Thoracic aorta (tissue), 2 donors: ENCODE data around the gene CDADC1. TPM values are rescaled to one million over a fixed set of nuclear protein-coding genes. Genes with fewer than 3 reads are reported as not detected.

Source experiments
- ATAC-seq: fragments of 150-250 bp; one replicate; pipeline ENCODE4 v1.8.0; 2017; ENCODE audit warnings: low read depth; ENCODE audit not compliant: insufficient number of reproducible peaks, low FRiP score
- DNase-seq: peaks from one replicate; pipeline ENCODE4 v3.0.0-alpha.2; 2020; ENCODE audit warnings: low spot score
- H3K27ac ChIP-seq, 2 donors: fragments of 200-600 bp; sonication (generic); 1 replicate in 1 of 2; 2 replicates in 1 of 2; pipeline ENCODE4 v1.5.1; 2016; ENCODE audit warnings: mild to moderate bottlenecking in 2 of 2, moderate library complexity in 2 of 2
- H3K27me3 ChIP-seq: fragments of 200-600 bp; sonication (generic); replicated peaks from 2 replicates; pipeline ENCODE4 v1.6.0; 2016; ENCODE audit warnings: mild to moderate bottlenecking; ENCODE audit not compliant: insufficient read depth
- H3K36me3 ChIP-seq: fragments of 200-600 bp; sonication (generic); one replicate; pipeline ENCODE4 v1.5.1; 2016
- H3K4me1 ChIP-seq, 2 donors: fragments of 200-600 bp; sonication (generic); 1 replicate in 1 of 2; 2 replicates in 1 of 2; pipeline versions ENCODE4 v1.5.1 to v1.6.0; 2016; ENCODE audit warnings: low read depth in 2 of 2, mild to moderate bottlenecking in 1 of 2; ENCODE audit not compliant: control insufficient read depth in 1 of 2
- H3K4me3 ChIP-seq: fragments of 200-600 bp; sonication (generic); 2 replicates; pipeline ENCODE4 v1.5.1; 2016; ENCODE audit warnings: mild to moderate bottlenecking
- H3K9me3 ChIP-seq: fragments of 200-600 bp; sonication (generic); 2 replicates; pipeline ENCODE4 v1.5.1; 2016
- total RNA-seq, 2 donors: library from RNA; depleted of rRNA; stranded (reverse); fragments of >200 nt; gene quantifications; one replicate each; pipeline versions ENCODE4 v1.1.0 to v1.2.3, GENCODE V29; 2016
- TF ChIP-seq, protein P1 (sequence below): fragments of 200-600 bp; sonication (generic); IDR thresholded peaks from one replicate; pipeline ENCODE4 v1.5.1; 2019; ENCODE audit warnings: antibody characterized with exemption

The CDADC1 gene
- total RNA-seq, 2 donors from 2014 or later = 12.8 to 18.5 TPM

DNA sequence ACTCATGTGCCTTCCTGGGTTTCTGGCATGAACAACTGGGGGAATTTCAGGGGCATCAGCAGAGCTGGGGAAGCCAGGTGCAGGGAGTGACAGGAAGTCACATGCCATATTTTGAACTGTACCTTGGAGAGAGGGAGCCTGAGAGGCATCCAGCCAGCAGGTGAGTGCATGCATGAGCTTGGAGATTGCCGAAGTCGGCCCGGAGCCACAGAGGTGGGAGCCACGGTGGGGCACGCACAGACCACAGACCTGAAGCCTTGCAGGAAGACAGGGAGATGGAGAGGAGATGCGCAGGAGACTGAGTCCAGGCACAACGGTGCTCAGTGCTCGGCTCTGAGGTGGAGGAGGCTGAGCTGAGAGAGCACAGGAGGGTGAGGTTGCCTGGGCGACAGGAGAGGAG is 55.1 kb downstream of the CDADC1 start:
- no peak overlapping the region for H3K4me3 ChIP-seq
- H3K36me3 ChIP-seq = no peaks in the 10 kb centered on the region
- H3K27ac ChIP-seq = no peak overlapping the region
- no peak for DNase-seq
- TF ChIP-seq, protein P1, sequence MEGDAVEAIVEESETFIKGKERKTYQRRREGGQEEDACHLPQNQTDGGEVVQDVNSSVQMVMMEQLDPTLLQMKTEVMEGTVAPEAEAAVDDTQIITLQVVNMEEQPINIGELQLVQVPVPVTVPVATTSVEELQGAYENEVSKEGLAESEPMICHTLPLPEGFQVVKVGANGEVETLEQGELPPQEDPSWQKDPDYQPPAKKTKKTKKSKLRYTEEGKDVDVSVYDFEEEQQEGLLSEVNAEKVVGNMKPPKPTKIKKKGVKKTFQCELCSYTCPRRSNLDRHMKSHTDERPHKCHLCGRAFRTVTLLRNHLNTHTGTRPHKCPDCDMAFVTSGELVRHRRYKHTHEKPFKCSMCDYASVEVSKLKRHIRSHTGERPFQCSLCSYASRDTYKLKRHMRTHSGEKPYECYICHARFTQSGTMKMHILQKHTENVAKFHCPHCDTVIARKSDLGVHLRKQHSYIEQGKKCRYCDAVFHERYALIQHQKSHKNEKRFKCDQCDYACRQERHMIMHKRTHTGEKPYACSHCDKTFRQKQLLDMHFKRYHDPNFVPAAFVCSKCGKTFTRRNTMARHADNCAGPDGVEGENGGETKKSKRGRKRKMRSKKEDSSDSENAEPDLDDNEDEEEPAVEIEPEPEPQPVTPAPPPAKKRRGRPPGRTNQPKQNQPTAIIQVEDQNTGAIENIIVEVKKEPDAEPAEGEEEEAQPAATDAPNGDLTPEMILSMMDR = no peak
- peaks cover 8 to 10% of the 10 kb centered on the region in 2 donors for H3K4me1 ChIP-seq
- no peak for ATAC-seq
- H3K9me3 ChIP-seq = no peaks in the 10 kb centered on the region
- H3K27me3 ChIP-seq = no peaks in the 10 kb centered on the region

DNA sequence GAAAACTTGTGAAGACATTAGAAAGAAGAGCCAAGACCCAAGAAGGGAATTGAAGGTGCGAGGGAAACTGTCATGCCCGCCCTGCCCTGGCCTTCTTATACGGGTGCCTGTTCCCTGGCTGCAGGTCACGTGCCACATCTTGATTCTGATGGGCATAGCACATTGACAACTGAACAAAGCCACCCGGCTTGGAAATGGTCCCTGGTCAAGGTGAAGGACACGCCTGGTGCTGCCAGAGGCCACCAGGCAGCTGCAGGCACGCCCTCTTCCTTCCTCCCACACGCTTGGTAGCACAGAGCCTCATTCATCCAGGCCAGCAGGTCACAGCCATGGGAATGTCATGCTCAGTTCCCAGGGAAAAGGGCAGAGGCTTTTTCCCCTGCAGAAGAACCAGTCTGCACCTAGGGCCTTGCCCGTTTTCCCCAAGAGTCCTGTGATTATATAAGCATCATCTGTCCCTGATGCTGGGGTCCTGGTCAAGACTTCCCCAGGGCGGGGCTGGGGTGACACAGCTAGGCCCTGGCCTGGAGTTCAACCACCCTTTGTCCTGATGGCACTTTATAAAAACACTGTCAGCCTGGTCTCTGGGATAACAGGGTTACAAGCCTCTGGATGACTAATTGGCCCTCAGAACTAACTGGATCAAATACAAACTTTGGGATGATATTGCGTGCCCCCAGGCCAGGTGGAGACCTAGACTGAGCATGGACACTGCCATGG is 56.0 kb downstream of the CDADC1 start:
- ATAC-seq = no peak
- TF ChIP-seq, protein P1 = no peak
- no peak for DNase-seq

DNA sequence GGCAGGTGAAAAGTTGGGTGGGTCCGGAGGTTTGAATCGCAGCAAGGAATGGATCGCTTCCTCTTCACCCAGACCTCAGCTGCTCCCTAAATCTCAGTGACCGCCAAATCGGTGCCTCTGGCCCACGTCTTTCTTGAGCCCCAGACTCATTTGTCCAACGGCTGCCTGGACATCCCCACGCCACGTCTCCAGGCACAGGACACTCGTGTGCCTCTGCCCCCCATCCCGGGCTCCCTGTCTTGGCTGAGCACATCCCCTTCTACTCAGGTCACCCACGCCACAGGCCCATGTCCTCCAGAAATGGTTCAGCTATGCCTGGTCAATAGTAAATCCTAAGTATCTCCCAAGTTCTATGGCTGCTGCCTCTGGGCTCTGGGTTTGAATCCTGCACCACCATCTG is 56.6 kb downstream of the CDADC1 start:
- Histone ChIP-seq H3K27ac (no peak overlapping the region), H3K4me1 (peaks cover 21% of the 10 kb centered on the region in 2 donors)

More for the DNA sequence above, 56.0 kb downstream of the CDADC1 start:
- Histone ChIP-seq H3K4me3 (no peak overlapping the region), H3K27me3 (no peaks in the 10 kb centered on the region), H3K27ac (no peak overlapping the region), H3K4me1 (peaks cover 15 to 16% of the 10 kb centered on the region in 2 donors), H3K36me3 (no peaks in the 10 kb centered on the region), H3K9me3 (no peaks in the 10 kb centered on the region)

DNA sequence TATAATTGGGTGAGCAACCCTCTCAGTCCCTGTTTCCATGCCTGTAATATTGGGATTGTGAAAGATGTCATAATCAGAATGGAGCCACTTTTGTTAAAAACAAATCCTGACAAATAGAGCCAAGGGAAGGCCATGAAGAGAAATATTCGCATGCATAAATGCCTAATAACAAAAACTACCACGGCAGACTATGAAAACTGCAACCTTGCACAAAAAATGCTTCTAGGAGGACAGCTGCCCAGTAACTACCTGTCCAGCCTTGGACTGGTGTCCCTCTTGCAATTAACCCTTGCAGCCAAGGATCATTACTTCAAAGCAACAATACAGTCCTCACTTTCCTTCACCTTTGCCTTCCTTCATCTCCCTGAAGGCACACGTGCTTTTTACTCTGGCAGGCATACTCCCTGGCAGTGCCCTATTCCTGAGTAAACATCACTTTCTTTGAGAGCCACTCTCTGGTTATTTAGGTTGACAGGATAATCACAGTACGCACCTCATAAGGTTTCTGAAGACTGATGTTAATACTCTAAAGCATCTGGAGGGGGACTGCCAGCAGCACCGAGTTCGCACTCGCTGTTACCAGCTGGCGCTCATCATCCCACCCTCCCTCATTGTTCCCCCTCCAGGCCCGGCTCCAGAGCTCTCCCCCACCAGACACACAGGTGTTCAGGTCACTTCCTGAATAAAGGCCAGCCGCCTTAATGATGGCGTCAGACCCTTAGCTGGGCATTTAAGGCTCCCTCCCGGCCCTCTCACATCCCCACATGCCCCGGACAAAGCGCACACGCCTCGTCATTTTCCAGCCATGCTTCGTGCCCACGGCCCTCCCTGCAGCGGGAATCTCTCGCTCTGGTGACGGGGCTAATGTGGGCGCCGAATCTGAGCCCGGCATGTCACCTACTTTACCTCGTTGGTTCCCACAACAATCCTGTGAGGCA is 57.3 kb downstream of the CDADC1 start:
- no peak overlapping the region for H3K4me3 ChIP-seq
- no peaks in the 10 kb centered on the region for H3K27me3 ChIP-seq
- TF ChIP-seq, protein P1 = no peak
- ATAC-seq (no peak), DNase-seq (no peak)
- H3K27ac ChIP-seq = no peak overlapping the region
- H3K4me1 ChIP-seq = peaks cover 21 to 28% of the 10 kb centered on the region in 2 donors
- peaks cover under 1% of the 10 kb centered on the region for H3K36me3 ChIP-seq
- no peaks in the 10 kb centered on the region for H3K9me3 ChIP-seq

More for the DNA sequence above, 56.6 kb downstream of the CDADC1 start:
- Histone ChIP-seq H3K9me3 (no peaks in the 10 kb centered on the region), H3K4me3 (no peak overlapping the region), H3K36me3 (no peaks in the 10 kb centered on the region), H3K27me3 (no peaks in the 10 kb centered on the region)
- no peak for ATAC-seq
- TF ChIP-seq, protein P1 = no peak
- DNase-seq = no peak

DNA sequence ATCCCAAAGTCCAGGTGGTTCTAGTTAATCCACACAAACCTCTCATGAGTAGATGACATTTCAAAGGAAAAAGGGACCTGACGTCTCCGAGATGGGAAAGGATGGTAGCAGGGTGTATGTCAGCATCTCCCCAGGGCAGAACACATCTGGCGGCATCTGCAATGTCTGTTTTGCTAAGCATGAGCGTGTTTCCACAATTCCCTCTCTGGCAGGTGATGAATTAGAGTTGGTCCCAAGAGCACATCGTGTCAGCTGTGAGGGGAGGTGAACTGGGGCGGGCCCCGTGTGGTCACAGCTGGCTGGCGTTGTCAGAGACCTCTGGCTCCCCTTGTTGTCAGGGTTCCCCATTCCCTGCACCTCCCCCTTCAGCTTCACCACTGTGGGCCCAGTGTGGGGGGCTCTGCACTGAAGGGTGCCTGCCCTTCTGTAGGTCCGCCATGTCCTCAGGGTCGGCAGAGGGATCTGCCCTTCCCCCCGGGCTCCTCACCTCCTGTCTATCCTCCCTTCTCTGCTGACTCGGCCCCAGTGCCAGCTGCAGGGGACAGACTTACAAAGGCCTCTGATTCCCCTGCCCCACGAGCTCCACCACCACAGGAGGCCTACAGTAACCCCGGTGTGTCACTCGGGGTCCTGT is 58.2 kb downstream of the CDADC1 start:
- Histone ChIP-seq H3K4me3 (no peak overlapping the region), H3K27ac (no peak overlapping the region), H3K36me3 (peaks cover 4% of the 10 kb centered on the region), H3K4me1 (peaks cover 21 to 30% of the 10 kb centered on the region in 2 donors), H3K27me3 (no peaks in the 10 kb centered on the region), H3K9me3 (no peaks in the 10 kb centered on the region)
- TF ChIP-seq, protein P1 = no peak
- DNase-seq (no peak), ATAC-seq (no peak)
